WTC11 (cell line): ENCODE results near the gene TTC4. TPM values are rescaled to one million over a fixed set of nuclear protein-coding genes. Genes with fewer than 3 reads are reported as not detected.
A peak's percentile ranks its signal among the peaks of the same experiment; 100 is the strongest.

Source experiments
- ATAC-seq: fragments of 200-7000 bp; cut with Tn5 transposase; 2 replicates; pipeline ENCODE4 v1.10.0; 2021; ENCODE audit warnings: mild to moderate bottlenecking, moderate library complexity
- CTCF ChIA-PET: fragments of 300-600 bp; sonication (Branson Sonifier 250); formaldehyde crosslinking; loops from one replicate; lab custom pipeline; 2021; ENCODE audit warnings: antibody characterized with exemption; lab: Charles Lee
- POLR2A ChIA-PET: fragments of 350-600 bp; sonication (Branson Sonifier 250); formaldehyde crosslinking; loops from one replicate; lab custom pipeline; 2021; ENCODE audit warnings: antibody characterized with exemption; lab: Charles Lee
- DNase-seq: peaks from one replicate; pipeline ENCODE4 v3.0.0; 2021; ENCODE audit warnings: low spot score
- H3K27ac Mint-ChIP-seq: 2 replicates; pipeline ENCODE4 v1.8.0; 2021; ENCODE audit warnings: mixed read lengths
- H3K27me3 Mint-ChIP-seq: 2 replicates; pipeline ENCODE4 v1.8.0; 2021; ENCODE audit warnings: low read depth, mild to moderate bottlenecking, moderate library complexity, mixed read lengths
- H3K36me3 Mint-ChIP-seq: 2 replicates; pipeline ENCODE4 v1.8.0; 2021; ENCODE audit warnings: mixed read lengths
- H3K4me1 Mint-ChIP-seq: 2 replicates; pipeline ENCODE4 v1.8.0; 2022; ENCODE audit warnings: mixed read lengths
- H3K4me3 Mint-ChIP-seq: 2 replicates; pipeline ENCODE4 v1.8.0; 2021; ENCODE audit warnings: mild to moderate bottlenecking, moderate library complexity, mixed read lengths
- H3K9me3 Mint-ChIP-seq: 2 replicates; pipeline ENCODE4 v1.8.0; 2021; ENCODE audit warnings: mixed read lengths
- CREB1 ChIP-seq: sonication (generic); formaldehyde crosslinking; IDR thresholded peaks from 2 replicates; pipeline ENCODE4 v1.8.0; 2023; ENCODE audit warnings: mild to moderate bottlenecking, missing genetic modification reagents
- EMX1 ChIP-seq: fragments of 250-450 bp; sonication (Bioruptor Pico); IDR thresholded peaks from 2 replicates; pipeline ENCODE4 v1.8.0; 2021; ENCODE audit warnings: mild to moderate bottlenecking
- ERG ChIP-seq: fragments of 250-450 bp; sonication (Bioruptor Pico); IDR thresholded peaks from 2 replicates; pipeline ENCODE4 v1.8.0; 2021; ENCODE audit warnings: mild to moderate bottlenecking
- MXD4 ChIP-seq: fragments of 250-450 bp; sonication (Bioruptor Pico); IDR thresholded peaks from 2 replicates; pipeline ENCODE4 v1.8.0; 2021; ENCODE audit warnings: mild to moderate bottlenecking, moderate library complexity, borderline replicate concordance
- NFE2L1 ChIP-seq: sonication (generic); formaldehyde crosslinking; IDR thresholded peaks from 2 replicates; pipeline ENCODE4 v1.8.1; 2023; ENCODE audit warnings: missing genetic modification reagents
- NR1H2 ChIP-seq: sonication (generic); formaldehyde crosslinking; IDR thresholded peaks from 2 replicates; pipeline ENCODE4 v1.9.0; 2021; ENCODE audit warnings: mild to moderate bottlenecking, moderate library complexity, missing genetic modification reagents
- NR2C2 ChIP-seq: sonication (generic); formaldehyde crosslinking; IDR thresholded peaks from 2 replicates; pipeline ENCODE4 v1.8.0; 2022; ENCODE audit warnings: mild to moderate bottlenecking, missing genetic modification reagents
- NR3C1 ChIP-seq: sonication (generic); formaldehyde crosslinking; conservative IDR thresholded peaks from 2 replicates; pipeline ENCODE4 v1.8.1; 2023; ENCODE audit warnings: low read depth, mild to moderate bottlenecking, missing genetic modification reagents
- PREB ChIP-seq: sonication (generic); formaldehyde crosslinking; IDR thresholded peaks from 2 replicates; pipeline ENCODE4 v1.8.1; 2022; ENCODE audit warnings: mild to moderate bottlenecking, missing genetic modification reagents, moderate library complexity, borderline replicate concordance
- SMAD4 ChIP-seq: sonication (generic); formaldehyde crosslinking; IDR thresholded peaks from 2 replicates; pipeline ENCODE4 v1.8.0; 2022; ENCODE audit warnings: mild to moderate bottlenecking, missing genetic modification reagents
- TEAD1 ChIP-seq: sonication (generic); formaldehyde crosslinking; IDR thresholded peaks from 2 replicates; pipeline ENCODE4 v1.8.0; 2022; ENCODE audit warnings: mild to moderate bottlenecking, missing genetic modification reagents
- USF2 ChIP-seq: sonication (generic); formaldehyde crosslinking; IDR thresholded peaks from 2 replicates; pipeline ENCODE4 v1.8.1; 2023; ENCODE audit warnings: mild to moderate bottlenecking, missing genetic modification reagents, moderate library complexity
- ZNF263 ChIP-seq: sonication (generic); formaldehyde crosslinking; IDR thresholded peaks from 2 replicates; pipeline ENCODE4 v1.8.1; 2022; ENCODE audit warnings: low read depth, mild to moderate bottlenecking, moderate library complexity, missing genetic modification reagents
- ZNF317 ChIP-seq: sonication (generic); formaldehyde crosslinking; IDR thresholded peaks from 2 replicates; pipeline ENCODE4 v1.8.1; 2023; ENCODE audit warnings: low read depth, mild to moderate bottlenecking, moderate library complexity, missing genetic modification reagents, borderline replicate concordance
- ZNF671 ChIP-seq: fragments of 250-450 bp; sonication (Bioruptor Pico); IDR thresholded peaks from 2 replicates; pipeline ENCODE4 v1.8.0; 2021; ENCODE audit warnings: mild to moderate bottlenecking
- total RNA-seq: library from RNA; stranded (reverse); gene quantifications from 3 replicates; pipeline ENCODE4 v1.2.3, GENCODE V29; 2021
- TF ChIP-seq, protein P1 (sequence below): sonication (generic); formaldehyde crosslinking; IDR thresholded peaks from 2 replicates; pipeline ENCODE4 v1.8.1; 2022; ENCODE audit warnings: low read depth, missing genetic modification reagents, borderline replicate concordance

The TTC4 gene
- total RNA-seq, 1 experiment from 2014 or later = 18.8 TPM

GRCh38 chr1:54686155-54686554, 29.5 kb upstream of the TTC4 start:
- Mint-ChIP-seq H3K27me3 (peaks cover 3% of the 10 kb centered on the region; the same call in 1 of the 2 replicates), H3K27ac (no peak overlapping the region), H3K4me3 (no peak overlapping the region), H3K4me1 (no peaks in the 10 kb centered on the region), H3K36me3 (no peaks in the 10 kb centered on the region), H3K9me3 (no peaks in the 10 kb centered on the region)
- ATAC-seq = peak; percentile 52
- no peak for DNase-seq
- POLR2A ChIA-PET = no interaction called here
- CTCF ChIA-PET = no interaction called here
- no peak for TF ChIP-seq NR1H2 (CRISPR knock-in tag)

GRCh38 chr1:54694771-54695170, 20.9 kb upstream of the TTC4 start:
- DNase-seq (no peak), ATAC-seq (no peak)
- no peak overlapping the region for H3K4me3 Mint-ChIP-seq
- H3K36me3 Mint-ChIP-seq = no peaks in the 10 kb centered on the region
- H3K4me1 Mint-ChIP-seq = no peaks in the 10 kb centered on the region
- H3K27ac Mint-ChIP-seq = no peak overlapping the region
- TF ChIP-seq NFE2L1 (CRISPR knock-in tag) (no peak), PREB (CRISPR knock-in tag) (no peak), NR3C1 (CRISPR knock-in tag) (no peak), ZNF671 (CRISPR knock-in tag) (no peak), NR2C2 (CRISPR knock-in tag) (no peak), ZNF317 (CRISPR knock-in tag) (no peak), USF2 (CRISPR knock-in tag) (no peak), SMAD4 (CRISPR knock-in tag) (no peak)
- TF ChIP-seq, protein P1, sequence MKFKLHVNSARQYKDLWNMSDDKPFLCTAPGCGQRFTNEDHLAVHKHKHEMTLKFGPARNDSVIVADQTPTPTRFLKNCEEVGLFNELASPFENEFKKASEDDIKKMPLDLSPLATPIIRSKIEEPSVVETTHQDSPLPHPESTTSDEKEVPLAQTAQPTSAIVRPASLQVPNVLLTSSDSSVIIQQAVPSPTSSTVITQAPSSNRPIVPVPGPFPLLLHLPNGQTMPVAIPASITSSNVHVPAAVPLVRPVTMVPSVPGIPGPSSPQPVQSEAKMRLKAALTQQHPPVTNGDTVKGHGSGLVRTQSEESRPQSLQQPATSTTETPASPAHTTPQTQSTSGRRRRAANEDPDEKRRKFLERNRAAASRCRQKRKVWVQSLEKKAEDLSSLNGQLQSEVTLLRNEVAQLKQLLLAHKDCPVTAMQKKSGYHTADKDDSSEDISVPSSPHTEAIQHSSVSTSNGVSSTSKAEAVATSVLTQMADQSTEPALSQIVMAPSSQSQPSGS (CRISPR knock-in tag) = no peak
- H3K27me3 Mint-ChIP-seq = no peaks in the 10 kb centered on the region; the same call in 1 of the 2 replicates
- ChIA-PET CTCF (interaction anchor here (0.6 kb wide), 1 partner anchor 121 kb away, joined by 5 read pairs; no protein-coding TSS in a partner anchor), POLR2A (interaction anchor here (0.5 kb wide), 1 partner anchor 590 kb away, joined by 3 read pairs; no protein-coding TSS in a partner anchor)
- no peaks in the 10 kb centered on the region for H3K9me3 Mint-ChIP-seq

- Mint-ChIP-seq H3K36me3 (no peaks in the 10 kb centered on the region), H3K9me3 (no peaks in the 10 kb centered on the region), H3K4me1 (no peaks in the 10 kb centered on the region), H3K4me3 (no peak overlapping the region), H3K27ac (no peak overlapping the region)
- ChIA-PET POLR2A (interaction anchor here (0.5 kb wide), 1 partner anchor 590 kb away, joined by 3 read pairs; no protein-coding TSS in a partner anchor), CTCF (interaction anchor here (0.6 kb wide), 1 partner anchor 121 kb away, joined by 5 read pairs; no protein-coding TSS in a partner anchor)
- no peak for DNase-seq
- TF ChIP-seq MXD4 (no peak), NFE2L1 (CRISPR knock-in tag) (no peak), CREB1 (CRISPR knock-in tag) (no peak), NR1H2 (CRISPR knock-in tag) (no peak), ERG (no peak), EMX1 (CRISPR knock-in tag) (no peak), PREB (CRISPR knock-in tag) (no peak), TEAD1 (CRISPR knock-in tag) (no peak), ZNF263 (CRISPR knock-in tag) (no peak)
- TF ChIP-seq, all 79 proteins: peak for 0
- no peaks in the 10 kb centered on the region; the same call in 1 of the 2 replicates for H3K27me3 Mint-ChIP-seq
- no peak for ATAC-seq
Measured at GRCh38 chr1:54695221-54695620, 20.4 kb upstream of the TTC4 start.
